Endothelial cell of umbilical vein (primary cell): ENCODE results near the gene C5. TPM values are rescaled to one million over a fixed set of nuclear protein-coding genes. Genes with fewer than 3 reads are reported as not detected.

Experiments used
- BruUV-seq: library from RNA; stranded (reverse); fragments of 400-500 nt; replicated peaks from 2 replicates; lab custom pipeline; 2021; lab: Mats Ljungman, UMichigan
- CTCF ChIA-PET: fragments of 300-600, 350-600 bp; sonication (Branson Sonifier 250); formaldehyde crosslinking; loops from one replicate; lab custom pipeline; 2021; ENCODE audit warnings: antibody characterized with exemption, inconsistent platforms; lab: Charles Lee
- POLR2A ChIA-PET: fragments of 300-600, 350-600 bp; sonication (Branson Sonifier 250); formaldehyde crosslinking; loops from one replicate; lab custom pipeline; 2021; ENCODE audit warnings: antibody characterized with exemption, inconsistent platforms; lab: Charles Lee
- DNase-seq: peaks from one replicate; pipeline ENCODE4 v3.0.0-alpha.2; 2011; ENCODE audit warnings: low read depth, low spot score
- FAIRE-seq: peaks from 2 replicates; lab custom pipeline; 2011; peaks lifted over from hg19 to GRCh38; lab: Jason Lieb, UNC
- H2AFZ ChIP-seq: 2 replicates; pipeline ENCODE4 v1.6.0; 2012; ENCODE audit warnings: low read depth, low read length, control low read depth, inconsistent platforms
- H3K27ac ChIP-seq: 2 replicates; pipeline ENCODE4 v1.5.1; 2011; ENCODE audit warnings: low read depth, mild to moderate bottlenecking, control low read depth, low read length, moderate library complexity; ENCODE audit not compliant: insufficient read depth
- H3K27me3 ChIP-seq, 2 experiments: 2 replicates each; pipeline versions ENCODE4 v1.6.0 to v1.6.1; 2011; ENCODE audit warnings: low read length in 2 of 2, mixed read lengths in 1 of 2; ENCODE audit not compliant: control insufficient read depth in 2 of 2, insufficient read depth in 2 of 2
- H3K36me3 ChIP-seq, 2 experiments: 2 replicates in 1 of 2; 3 replicates in 1 of 2; pipeline ENCODE4 v1.5.1; 2011; ENCODE audit warnings: low read length in 2 of 2, mild to moderate bottlenecking in 1 of 2, moderate library complexity in 1 of 2; ENCODE audit not compliant: control insufficient read depth in 2 of 2, insufficient read depth in 2 of 2; ENCODE audit errors: extremely low read depth in 1 of 2
- H3K4me1 ChIP-seq: 3 replicates; pipeline ENCODE4 v1.5.1; 2011; ENCODE audit warnings: mild to moderate bottlenecking, low read length; ENCODE audit not compliant: control insufficient read depth, insufficient read depth; ENCODE audit errors: extremely low read depth
- H3K4me2 ChIP-seq: 2 replicates; pipeline ENCODE4 v1.6.1; 2011; ENCODE audit warnings: low read length, control low read depth, mixed read lengths; ENCODE audit not compliant: insufficient read depth
- H3K4me3 ChIP-seq, 3 experiments: fragments of 200-600 bp in 1 of 3; sonication (generic), shearing (Covaris generic) in 1 of 3; replicated peaks in 1 of 3; 2 replicates each; pipeline ENCODE4 v1.5.1; 2011 to 2016; ENCODE audit warnings: control low read depth in 3 of 3, low read length in 3 of 3, mild to moderate bottlenecking in 2 of 3, inconsistent platforms in 1 of 3, low read depth in 1 of 3, moderate library complexity in 1 of 3; ENCODE audit not compliant: insufficient read depth in 1 of 3
- H3K79me2 ChIP-seq: 2 replicates; pipeline ENCODE4 v1.6.0; 2012; ENCODE audit warnings: low read length, inconsistent platforms; ENCODE audit not compliant: control insufficient read depth, insufficient read depth
- H3K9ac ChIP-seq: replicated peaks from 2 replicates; pipeline ENCODE3; 2011; ENCODE audit warnings: low read length, control low read depth; ENCODE audit not compliant: insufficient read depth; ENCODE audit errors: extremely low read depth
- H3K9me1 ChIP-seq: replicated peaks from 3 replicates; pipeline ENCODE4 v1.6.0; 2011; ENCODE audit warnings: mild to moderate bottlenecking, low read length; ENCODE audit not compliant: control insufficient read depth, insufficient read depth; ENCODE audit errors: extremely low read depth
- H3K9me3 ChIP-seq: replicated peaks from 2 replicates; pipeline ENCODE4 v1.5.1; 2012; ENCODE audit warnings: low read length, inconsistent platforms; ENCODE audit not compliant: control insufficient read depth, insufficient read depth
- H4K20me1 ChIP-seq: replicated peaks from 2 replicates; pipeline ENCODE3; 2011; ENCODE audit warnings: mild to moderate bottlenecking, low read length; ENCODE audit not compliant: control insufficient read depth, insufficient read depth; ENCODE audit errors: extremely low read depth
- EZH2 ChIP-seq: IDR thresholded peaks from 2 replicates; pipeline ENCODE4 v1.6.1; 2012; ENCODE audit warnings: borderline replicate concordance, low read depth, mild to moderate bottlenecking, moderate library complexity, low read length, inconsistent platforms; ENCODE audit not compliant: severe bottlenecking
- FOS ChIP-seq: IDR thresholded peaks from 2 replicates; pipeline ENCODE4 v1.6.1; 2011; ENCODE audit warnings: mild to moderate bottlenecking, low read length, moderate library complexity, borderline replicate concordance; ENCODE audit not compliant: insufficient read depth
- GATA2 ChIP-seq: IDR thresholded peaks from 2 replicates; pipeline ENCODE4 v1.7.0; 2011; ENCODE audit warnings: low read depth, mild to moderate bottlenecking, moderate library complexity, mixed read lengths, low read length; ENCODE audit not compliant: insufficient read length, insufficient read depth
- JUN ChIP-seq: IDR thresholded peaks from 2 replicates; pipeline ENCODE4 v1.6.1; 2011; ENCODE audit warnings: borderline replicate concordance, low read depth; ENCODE audit not compliant: insufficient read length, insufficient read depth
- MAX ChIP-seq: IDR thresholded peaks from 2 replicates; pipeline ENCODE4 v1.6.1; 2011; ENCODE audit not compliant: insufficient read depth, insufficient read length
- MYC ChIP-seq: IDR thresholded peaks from one replicate; pipeline ENCODE4 v1.6.1; 2011; ENCODE audit warnings: mild to moderate bottlenecking, low read depth, low read length
- POLR2A ChIP-seq: IDR thresholded peaks from 2 replicates; pipeline ENCODE4 v1.6.1; 2012; ENCODE audit warnings: low read depth, mild to moderate bottlenecking, control low read depth, low read length
- POLR2AphosphoS5 ChIP-seq: IDR thresholded peaks from 2 replicates; pipeline ENCODE4 v1.6.1; 2012; ENCODE audit warnings: low read depth, mild to moderate bottlenecking, control low read depth, low read length, moderate library complexity; ENCODE audit not compliant: insufficient read depth
- dilution Hi-C: fragments of 300-500 bp; cut with MboI; formaldehyde crosslinking; loops from one replicate; pipeline ENCODE4 v1.15.0; 2019; ENCODE audit warnings: low sequenced_read_pairs; ENCODE audit not compliant: extremely low pct_ligation_motif_present
- intact Hi-C: fragments of 100-400 bp; cut with micrococcal nuclease; formaldehyde crosslinking; loops from one replicate; pipeline ENCODE4 v1.10.0; 2022
- polyA plus RNA-seq, 4 experiments: library from polyadenylated mRNA; depleted of rRNA in 3 of 4; stranded (reverse) in 3 of 4; unstranded in 1 of 4; fragments of >200 nt; gene quantifications; 2 replicates each; pipeline versions ENCODE4 v1.2.1 to v1.2.3, GENCODE V29; 2011 to 2012; ENCODE audit warnings: missing spikeins in 1 of 4
- total RNA-seq: library from RNA; stranded (reverse); gene quantifications from 2 replicates; pipeline ENCODE4 v1.2.3, GENCODE V29; 2021
- TF ChIP-seq, protein P1 (sequence below), 2 donors: IDR thresholded peaks; 1 replicate in 1 of 2; 2 replicates in 1 of 2; pipeline ENCODE4 v1.5.1; 2011; ENCODE audit warnings: low read length in 2 of 2, mild to moderate bottlenecking in 2 of 2, moderate library complexity in 2 of 2, control low read depth in 1 of 2, inconsistent platforms in 1 of 2, low read depth in 1 of 2; ENCODE audit not compliant: insufficient read depth in 1 of 2; ENCODE audit errors: extremely low read depth in 1 of 2

C5 gene
- total and polyA plus RNA-seq, 2 donors (not counting 3 experiments of a cell fraction or from before 2014, with no cell fraction given): 0.79 to 1.6 TPM

GRCh38 chr9:120902569-120903535 lies 147.2 kb downstream of the C5 start:
- H3K4me2 ChIP-seq: no peak overlapping the region
- H3K27ac ChIP-seq: no peak overlapping the region
- POLR2A ChIA-PET: no interaction called here
- H3K27me3 ChIP-seq: peaks cover 0 to 3% of the 10 kb centered on the region in 2 experiments
- FAIRE-seq (no peak), DNase-seq (no peak)
- H4K20me1 ChIP-seq: no peaks in the 10 kb centered on the region
- no peak for TF ChIP-seq JUN
- TF ChIP-seq, protein P1, sequence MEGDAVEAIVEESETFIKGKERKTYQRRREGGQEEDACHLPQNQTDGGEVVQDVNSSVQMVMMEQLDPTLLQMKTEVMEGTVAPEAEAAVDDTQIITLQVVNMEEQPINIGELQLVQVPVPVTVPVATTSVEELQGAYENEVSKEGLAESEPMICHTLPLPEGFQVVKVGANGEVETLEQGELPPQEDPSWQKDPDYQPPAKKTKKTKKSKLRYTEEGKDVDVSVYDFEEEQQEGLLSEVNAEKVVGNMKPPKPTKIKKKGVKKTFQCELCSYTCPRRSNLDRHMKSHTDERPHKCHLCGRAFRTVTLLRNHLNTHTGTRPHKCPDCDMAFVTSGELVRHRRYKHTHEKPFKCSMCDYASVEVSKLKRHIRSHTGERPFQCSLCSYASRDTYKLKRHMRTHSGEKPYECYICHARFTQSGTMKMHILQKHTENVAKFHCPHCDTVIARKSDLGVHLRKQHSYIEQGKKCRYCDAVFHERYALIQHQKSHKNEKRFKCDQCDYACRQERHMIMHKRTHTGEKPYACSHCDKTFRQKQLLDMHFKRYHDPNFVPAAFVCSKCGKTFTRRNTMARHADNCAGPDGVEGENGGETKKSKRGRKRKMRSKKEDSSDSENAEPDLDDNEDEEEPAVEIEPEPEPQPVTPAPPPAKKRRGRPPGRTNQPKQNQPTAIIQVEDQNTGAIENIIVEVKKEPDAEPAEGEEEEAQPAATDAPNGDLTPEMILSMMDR (IDR thresholded peaks at IDR 0.05; ENCODE audit: extremely low read depth in 1 of 2, insufficient read depth in 1 of 2, low read depth in 1 of 2, low read length in 2 of 2): no peak
- TF ChIP-seq MYC: no peak
- no peak for TF ChIP-seq POLR2AphosphoS5
- TF ChIP-seq MAX: no peak
- TF ChIP-seq FOS: no peak
- TF ChIP-seq EZH2: no peak
- no peak for TF ChIP-seq GATA2
- TF ChIP-seq POLR2A: no peak
- CTCF ChIA-PET: no interaction called here
- no peak overlapping the region for H3K4me3 ChIP-seq
- BruUV-seq: no TSS peak
- H3K4me1 ChIP-seq: no peaks in the 10 kb centered on the region
- H3K79me2 ChIP-seq: no peaks in the 10 kb centered on the region
- no peaks in the 10 kb centered on the region for H3K9me1 ChIP-seq
- no peaks in the 10 kb centered on the region for H3K36me3 ChIP-seq
- no peaks in the 10 kb centered on the region for H3K9me3 ChIP-seq
- no peak overlapping the region for H3K9ac ChIP-seq
- dilution Hi-C loops: no loop called here
- intact Hi-C loops: no loop called here
- no peak overlapping the region for H2AFZ ChIP-seq

Other genes starting within 250 kb of the C5 start
- gene PSMD5, start 207.4 kb downstream of the C5 start, total RNA-seq: 62.2 and 70.2 TPM in 2 replicates
- gene PSMD5, start 207.4 kb downstream of the C5 start, polyA plus RNA-seq: 15.9 and 20.4 TPM in 2 replicates
- 138 and 153 TPM in 2 replicates for gene PHF19, start 173.1 kb downstream of the C5 start, total RNA-seq
- gene PHF19, start 173.1 kb downstream of the C5 start, polyA plus RNA-seq: 101 and 102 TPM in 2 replicates
- 1.4 and 2.0 TPM in 2 replicates for gene TRAF1, start 123.5 kb downstream of the C5 start, total RNA-seq
- gene TRAF1, start 123.5 kb downstream of the C5 start, polyA plus RNA-seq: 2.6 and 2.8 TPM in 2 replicates
- 21.8 and 22.0 TPM in 2 replicates for gene CNTRL, start 24.7 kb upstream of the C5 start, total RNA-seq
- gene CNTRL, start 24.7 kb upstream of the C5 start, polyA plus RNA-seq: 5.4 and 6.1 TPM in 2 replicates
- gene RAB14, start 151.6 kb upstream of the C5 start, total RNA-seq: 76.4 and 79.3 TPM in 2 replicates
- gene RAB14, start 151.6 kb upstream of the C5 start, polyA plus RNA-seq: 12.7 and 18.9 TPM in 2 replicates
- 130 and 176 TPM in 2 replicates for gene GSN, start 217.9 kb upstream of the C5 start, total RNA-seq
- gene GSN, start 217.9 kb upstream of the C5 start, polyA plus RNA-seq: 226 and 232 TPM in 2 replicates